ENCODE data around the gene PNPLA7.
"Not testable (repeated sequence)": the region's sequence is repeated elsewhere in the genome, so short reads cannot be mapped to it uniquely, and the experiment has no call there.

Gene PNPLA7

DNA sequence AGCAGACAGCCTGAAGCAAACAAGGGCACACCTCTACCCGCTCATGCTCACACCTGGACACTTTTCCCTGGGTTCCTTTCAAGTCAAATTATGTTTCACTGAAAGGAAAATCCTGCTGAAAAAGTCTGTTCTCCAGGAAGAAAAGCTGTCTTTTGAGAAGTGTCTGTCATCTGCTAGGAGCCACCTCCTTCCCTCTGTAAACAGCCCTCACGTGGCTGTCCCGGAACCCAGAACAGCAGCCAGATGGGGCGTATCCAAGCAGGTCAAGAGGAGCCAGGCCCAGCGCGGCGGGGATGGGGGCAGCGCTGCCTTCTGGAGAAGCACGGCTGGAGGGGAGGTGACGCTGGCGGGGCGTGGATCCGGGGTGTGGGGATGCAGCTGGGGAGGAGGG, at the start of gene PNPLA7:
TSS of gene PNPLA7 (minus strand) at position 172 of the 391 bp plus-strand sequence. CDS start 205 bp downstream, outside the sequence.
- peak; percentile 55 for DNase-seq

DNA sequence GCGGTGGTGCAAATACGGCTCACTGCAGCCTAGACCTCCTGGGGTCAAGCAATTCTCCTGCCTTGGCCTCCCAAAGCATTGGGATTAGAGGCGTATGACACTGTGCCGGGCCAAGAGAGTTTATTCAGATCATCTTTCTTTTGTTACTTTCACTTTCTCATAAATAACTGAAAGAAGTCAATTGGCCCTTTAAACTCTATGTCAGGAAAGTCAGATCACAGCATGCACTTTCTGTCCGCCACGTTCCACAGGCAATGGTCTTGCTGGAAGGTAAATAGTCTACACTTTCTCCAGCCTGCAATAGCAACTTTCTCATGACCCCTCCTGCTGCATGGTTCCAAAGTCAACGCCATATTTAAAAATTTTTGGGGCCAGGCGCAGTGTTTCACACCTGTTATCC, 48.7 kb upstream of the PNPLA7 start:
- DNase-seq = no peak

DNA sequence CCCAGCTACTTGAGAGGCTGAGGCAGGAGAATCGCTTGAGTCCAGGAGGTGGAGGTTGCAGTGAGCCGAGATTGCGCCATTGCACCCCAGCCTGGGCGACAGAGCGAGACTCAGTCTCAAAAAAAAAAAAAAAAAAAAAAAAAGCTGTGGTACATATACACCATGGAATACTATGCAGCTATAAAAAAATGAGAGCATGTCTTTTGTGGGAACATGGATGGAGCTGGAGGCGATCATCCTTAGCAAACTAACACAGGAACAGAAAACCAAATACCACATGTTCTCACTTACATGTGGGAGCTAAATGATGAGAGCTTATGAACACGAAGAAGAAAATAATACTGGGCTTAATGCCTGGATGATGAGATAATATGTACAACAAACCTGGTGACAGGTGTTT, 46.4 kb upstream of the PNPLA7 start:
- DNase-seq = not testable (repeated sequence)

DNA sequence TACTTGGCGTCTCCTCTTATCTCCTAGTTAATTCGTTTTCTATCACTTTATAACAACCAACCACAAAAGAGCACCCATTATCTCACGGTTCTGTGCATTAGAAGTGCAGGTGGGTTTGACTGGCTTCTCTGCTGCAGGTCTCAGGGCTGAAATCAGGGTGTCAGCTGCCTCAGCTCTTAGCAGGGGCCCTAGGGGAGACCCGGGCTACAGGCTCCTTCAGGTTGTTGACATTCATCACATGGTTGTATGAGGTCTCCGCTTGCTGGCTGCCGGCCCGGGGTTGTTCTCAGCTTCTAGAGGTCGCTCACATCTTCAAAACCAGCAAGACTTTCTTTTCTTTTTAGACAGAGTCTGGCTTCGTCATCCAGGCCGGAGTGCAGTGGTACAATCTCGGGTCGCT, 43.0 kb upstream of the PNPLA7 start:
- DNase-seq = no peak

DNA sequence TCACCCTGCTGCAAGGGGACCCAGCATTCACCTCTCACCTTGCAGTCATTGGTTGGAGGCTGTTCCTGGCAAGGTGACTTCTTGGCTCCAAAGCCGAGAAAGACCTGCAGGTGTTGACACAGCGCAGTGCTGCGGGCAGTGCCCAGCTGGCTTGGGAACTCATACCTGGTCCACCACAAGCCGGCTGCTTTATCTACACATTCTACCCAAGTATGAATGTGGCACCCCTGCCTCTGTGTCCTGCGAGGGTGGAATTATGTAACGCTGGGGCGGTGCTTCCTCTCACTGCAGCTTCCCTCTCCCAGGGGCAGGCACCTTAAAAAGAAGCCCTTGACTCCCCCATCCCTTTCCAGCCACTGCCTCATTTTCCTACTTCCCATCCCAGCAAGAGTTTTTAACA, 42.6 kb upstream of the PNPLA7 start:
- peak; percentile 10 for DNase-seq

DNA sequence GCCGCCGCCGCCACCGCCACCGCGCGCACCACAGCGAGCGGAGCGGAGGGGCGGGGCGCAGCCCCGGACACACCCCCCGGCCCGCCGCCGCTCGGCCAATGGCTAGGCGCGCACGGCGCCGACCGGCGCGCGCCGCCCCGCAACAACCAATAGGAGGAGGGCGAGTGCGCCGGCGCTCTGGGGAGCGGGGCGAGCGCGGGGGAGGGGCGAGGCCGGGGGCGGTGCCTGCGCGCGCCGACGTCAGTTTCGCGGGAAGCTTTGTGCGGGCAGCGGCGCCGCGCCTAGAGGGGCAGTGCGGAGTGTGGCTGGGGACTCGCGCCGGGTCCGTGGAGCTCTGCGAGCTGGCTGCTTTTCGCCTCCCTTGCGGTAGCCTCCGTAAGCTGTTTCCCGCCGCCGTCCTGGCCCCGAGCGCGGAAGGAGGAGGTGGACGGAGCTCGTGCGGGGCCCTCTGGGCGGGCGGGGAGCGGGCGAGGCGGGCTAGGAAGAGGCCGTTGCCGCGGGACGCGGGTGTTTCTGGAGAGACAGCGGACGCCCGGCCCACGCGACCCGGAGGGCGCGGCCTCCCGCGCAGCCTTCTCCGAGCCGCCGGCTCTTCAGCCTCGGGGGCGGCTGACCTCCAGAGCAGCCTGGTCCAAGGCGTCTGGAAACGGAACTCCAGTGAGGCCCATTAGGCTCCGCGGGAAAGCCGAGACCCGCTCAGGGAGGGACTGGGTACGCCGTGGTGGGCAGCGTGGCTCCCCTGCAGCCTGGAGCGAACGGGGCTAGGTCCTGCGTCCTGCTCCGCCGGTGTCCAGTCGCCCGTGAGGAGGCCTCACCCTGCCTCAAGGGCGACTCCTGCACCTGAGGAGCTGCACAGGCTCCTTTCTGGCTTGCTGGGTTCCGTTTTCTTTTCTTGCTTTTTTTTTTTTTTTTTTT, 40.5 kb upstream of the PNPLA7 start, which contains the start of gene ZMYND19:
TSS of gene ZMYND19 (minus strand) at position 44 of the 915 bp plus-strand sequence. CDS start 249 bp downstream, outside the sequence.
- peak; percentile 70 for DNase-seq

DNA sequence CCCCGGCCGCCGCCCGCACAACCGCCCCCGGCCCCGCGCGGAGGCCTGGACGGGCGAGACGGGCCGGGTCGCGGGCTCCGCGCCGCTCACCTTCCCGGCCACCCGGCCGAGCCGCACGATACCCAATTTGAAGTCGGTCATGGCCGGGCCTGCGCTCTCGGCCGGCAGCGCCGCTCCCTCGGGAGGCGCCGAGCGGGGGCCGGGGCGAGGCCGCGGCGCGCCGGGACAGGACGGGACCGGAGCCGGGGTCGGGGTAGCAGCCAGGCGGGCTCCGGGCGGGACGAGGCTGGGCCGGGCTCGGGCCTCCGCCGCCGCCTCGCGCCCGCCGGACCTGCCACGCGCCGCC, 39.9 kb upstream of the PNPLA7 start:
- no peak for DNase-seq

DNA sequence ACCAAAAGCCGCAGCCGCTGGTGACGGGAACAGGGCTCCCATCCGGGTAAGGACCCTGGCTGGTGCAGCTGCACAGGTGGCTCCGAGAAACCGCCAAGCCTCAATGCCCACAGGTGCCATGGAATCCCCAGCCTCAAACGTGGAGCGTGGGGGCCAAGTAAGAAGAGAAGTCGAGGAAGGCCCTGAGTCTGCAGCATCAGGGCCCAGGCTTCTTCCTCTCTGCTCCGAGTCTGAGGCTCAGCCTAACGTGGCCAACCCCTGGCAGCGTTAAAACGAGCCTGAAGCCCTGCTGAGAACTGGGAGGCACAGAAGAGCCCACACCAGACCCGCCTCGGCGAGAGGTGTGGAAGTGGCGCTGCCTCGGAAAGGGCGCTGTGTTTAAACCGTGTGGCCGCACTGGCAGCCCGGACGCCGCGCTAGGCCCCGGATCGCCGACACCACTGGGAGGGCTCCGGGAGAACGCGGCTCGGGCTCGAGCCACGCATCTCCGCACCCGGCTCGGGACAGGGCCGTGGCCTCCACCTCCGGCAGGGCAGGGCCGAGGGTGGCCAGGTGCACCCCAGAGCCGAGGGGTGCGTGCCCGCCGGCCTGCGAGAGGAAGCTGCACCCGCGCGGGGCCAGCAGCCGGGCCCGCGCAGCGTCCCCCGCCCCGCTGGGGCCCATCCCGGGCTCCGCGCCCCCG, 39.4 kb upstream of the PNPLA7 start:
- no peak for DNase-seq

DNA sequence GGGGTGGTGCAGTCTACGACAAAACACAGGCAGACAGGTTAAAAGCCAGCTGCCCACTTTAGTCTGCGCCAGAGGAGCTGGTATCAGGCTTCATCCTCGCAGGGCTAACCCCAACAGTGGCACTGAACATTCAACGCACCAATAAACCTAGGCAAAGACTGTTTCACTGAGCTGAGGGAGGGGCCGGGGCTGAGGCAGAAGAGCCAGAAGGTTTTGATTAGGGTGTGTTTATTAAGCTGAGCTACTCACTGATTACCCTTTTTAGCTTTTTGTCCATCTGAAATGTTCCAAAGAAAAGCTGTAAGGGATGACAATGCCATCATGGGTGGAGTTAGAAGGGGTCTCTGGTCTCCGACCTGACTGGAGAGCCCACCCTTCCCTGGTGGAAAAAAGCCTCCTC, 38.7 kb upstream of the PNPLA7 start:
- no peak for DNase-seq

DNA sequence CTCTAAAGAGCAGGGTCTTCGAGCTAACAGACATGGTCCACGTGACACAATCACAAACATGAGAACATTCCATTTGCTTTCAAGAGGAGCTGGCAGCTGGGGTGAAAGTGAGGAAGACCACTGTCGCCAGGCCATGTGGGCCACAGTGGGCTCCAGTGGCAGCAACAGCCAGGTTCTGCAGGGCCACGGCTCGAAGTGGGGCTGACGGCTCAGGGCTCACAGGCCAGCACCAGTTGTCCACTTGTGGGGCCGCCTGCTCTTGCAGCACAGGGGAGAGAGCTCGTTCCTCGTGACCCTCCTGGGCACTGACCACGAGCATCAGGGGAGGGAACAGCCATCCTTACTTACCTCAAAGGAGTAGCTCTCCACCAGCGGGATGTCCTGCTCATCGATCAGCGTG, 38.1 kb upstream of the PNPLA7 start:
- no peak for DNase-seq

DNA sequence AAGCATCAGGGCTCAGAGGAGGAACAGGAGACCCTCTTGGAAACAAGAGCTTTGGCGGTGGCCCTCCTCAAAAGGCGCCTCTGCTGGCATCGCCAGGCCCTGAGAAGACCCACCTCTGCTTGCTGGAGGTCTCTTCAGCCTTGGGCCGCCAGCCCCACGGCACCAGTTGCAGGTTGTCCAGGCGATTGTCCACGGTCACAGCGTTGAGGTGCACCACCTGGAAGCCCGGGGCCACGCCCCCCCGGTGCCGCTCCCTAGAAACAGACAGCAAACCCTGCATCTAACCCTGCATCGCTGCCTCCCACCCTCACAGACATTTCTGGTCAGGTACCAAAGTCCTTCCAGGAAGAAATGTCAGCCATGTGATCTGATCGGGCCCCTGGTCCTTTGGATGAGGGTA, 36.7 kb upstream of the PNPLA7 start:
- no peak for DNase-seq

DNA sequence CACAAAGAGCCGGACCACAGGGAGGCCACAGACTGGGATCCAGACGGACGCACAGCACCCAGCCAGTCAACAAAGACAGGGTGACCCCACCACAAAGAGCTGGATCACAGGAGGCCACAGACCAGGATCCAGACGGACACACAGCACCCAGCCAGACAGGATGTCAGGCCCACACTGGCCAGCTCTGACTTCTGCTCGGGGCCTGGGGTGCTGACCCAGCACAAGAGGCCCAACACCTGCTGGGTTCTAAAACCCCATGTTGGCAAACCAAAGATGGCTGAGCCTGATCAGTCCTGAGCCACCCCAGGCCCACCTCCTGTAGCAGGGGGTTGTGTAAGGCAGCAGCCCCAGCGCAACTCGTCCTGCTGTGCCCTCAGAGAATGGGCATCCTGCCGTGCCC, 33.8 kb upstream of the PNPLA7 start:
- no peak for DNase-seq

DNA sequence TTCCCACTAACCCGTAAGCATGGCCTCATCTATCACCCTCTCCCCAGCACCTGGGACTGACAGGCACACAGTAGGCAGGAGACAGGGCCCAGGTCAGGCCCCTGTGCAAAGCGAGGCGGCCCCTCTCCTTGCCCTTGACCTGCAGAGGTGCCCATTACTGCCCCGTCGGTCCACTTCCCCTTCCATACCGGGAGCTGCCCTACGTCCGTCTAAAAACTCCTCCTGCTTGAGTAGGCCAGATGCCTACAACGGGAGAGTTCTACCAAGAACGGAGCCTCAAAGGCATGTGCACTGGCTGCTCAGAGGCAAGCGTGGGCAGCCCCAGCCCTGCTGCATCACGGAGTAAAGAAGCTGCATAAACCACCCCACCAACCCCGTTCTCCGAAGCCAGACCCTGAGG, 33.1 kb upstream of the PNPLA7 start:
- no peak for DNase-seq

DNA sequence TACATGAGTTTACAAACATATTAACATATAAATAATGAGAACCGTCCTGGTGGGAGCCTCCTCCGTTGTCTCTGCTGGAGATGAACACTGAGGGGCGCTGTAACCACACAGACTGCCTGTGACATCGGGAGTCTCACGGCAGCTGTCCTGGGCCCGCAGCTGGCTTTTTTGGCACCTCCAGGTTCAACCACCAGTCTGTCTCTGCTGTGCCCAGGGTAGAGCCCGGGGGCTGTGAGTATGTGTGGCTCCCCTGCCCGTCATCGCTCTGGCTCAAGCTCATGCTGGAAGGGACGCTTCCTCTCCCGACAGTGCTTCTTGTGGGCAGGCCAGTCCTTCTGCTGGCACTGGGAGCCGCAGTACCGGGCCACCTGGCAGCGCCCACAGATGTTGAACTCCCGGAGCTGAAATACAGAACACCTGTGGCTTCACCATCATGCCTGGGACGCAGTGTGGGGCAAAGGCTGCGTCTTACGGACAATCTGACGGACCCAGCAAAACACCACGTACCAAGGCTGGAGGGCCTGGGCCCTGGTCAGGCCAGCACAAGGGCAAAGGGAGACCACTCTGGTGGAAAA, 32.2 kb upstream of the PNPLA7 start:
- no peak for DNase-seq

DNA sequence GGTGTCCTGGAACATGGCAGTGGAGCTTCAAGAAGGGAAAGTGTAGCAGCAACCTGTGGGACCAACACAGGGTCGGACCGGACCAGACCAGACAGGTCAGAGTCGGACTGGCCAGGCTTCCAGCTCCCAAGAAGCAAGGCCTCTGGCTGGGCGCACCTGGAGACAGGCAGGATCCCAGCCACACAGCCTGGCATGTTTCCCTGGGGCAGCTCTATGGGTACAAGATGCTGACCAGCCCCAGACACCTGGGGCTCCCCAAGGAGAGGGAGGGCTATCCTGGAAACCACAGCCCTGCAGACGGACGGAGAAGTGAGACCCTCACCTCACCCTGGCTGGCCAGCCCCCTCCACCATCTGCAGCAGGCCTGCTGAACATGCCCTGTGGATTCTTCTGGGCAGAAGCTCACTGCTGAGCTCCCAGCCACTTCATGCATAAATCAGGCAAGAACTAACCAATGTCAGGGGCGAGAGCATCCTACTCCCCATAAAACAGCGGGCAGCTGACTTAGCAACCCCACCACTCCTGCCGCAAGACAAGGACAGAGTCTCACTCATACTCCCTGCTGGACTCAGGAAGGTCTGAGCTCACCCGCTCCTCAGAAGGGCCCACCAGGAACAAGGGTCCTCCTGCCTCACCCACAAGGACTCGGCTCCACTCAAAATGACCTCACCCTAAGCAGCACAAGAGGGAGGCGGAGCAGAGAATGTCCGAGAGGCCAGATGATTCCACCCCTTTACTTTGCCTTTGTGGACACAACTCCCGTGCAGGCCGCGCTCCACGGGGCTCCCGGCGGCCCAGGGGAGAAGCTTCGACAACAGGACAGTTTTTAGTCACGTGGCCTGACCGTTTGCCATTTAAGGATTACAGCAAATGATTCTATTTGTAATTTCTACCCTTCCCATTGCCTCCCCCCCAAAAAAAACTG, 31.4 kb upstream of the PNPLA7 start:
- no peak for DNase-seq

DNA sequence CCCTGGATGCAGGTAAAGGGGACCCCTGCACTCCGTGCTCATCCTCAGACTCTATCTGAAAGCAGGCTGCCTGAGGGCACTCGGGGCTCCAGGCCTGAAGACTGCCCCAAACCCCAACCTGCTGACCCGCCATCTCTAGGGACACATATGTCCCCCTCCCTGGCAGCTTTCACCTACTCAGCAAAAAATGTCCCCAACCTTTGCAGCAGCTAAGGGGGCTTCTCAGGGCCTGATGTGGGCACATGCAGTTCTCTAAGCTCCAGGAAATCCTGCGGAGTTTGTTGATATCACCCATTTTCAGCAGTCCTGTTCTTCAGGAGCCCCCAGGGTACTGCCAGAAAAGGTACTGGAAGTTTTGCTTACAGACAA, 30.7 kb upstream of the PNPLA7 start:
- no peak for DNase-seq

DNA sequence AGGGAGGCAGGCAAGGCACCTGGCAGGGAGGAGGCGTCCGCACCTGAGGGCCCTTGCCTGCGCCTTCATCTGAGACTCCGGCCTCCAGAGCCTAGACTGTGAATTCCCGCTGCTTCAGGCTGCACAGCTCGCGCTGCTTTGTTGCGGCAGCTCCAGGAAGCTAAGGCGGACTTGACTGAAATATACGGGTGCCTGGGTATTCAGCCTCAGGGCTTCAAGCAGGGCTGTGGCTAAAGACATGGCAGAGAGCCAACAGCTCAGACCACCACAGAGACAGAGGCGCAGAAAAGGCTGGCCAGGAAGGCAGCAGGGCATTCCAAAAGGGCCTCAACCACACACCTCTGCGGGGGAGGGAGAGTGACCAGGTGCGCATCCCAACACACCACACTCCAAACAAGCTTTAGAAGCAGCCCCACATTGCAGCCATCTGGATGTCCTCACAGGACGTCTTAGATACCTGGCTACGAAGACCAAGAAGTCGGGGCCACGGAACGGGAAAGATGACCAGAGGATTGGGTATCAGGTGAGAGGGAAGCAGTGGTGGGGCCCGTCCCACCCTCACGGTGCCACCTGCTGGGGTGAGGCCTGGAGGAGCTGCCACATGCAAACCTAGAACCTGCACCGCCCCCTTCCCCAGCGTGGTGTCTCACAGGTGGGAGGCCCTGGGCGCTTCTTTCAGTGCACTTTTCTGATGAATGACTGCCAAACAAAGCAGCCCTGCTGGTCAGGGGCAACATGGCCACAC, 30.2 kb upstream of the PNPLA7 start:
- peak; percentile 10 for DNase-seq

DNA sequence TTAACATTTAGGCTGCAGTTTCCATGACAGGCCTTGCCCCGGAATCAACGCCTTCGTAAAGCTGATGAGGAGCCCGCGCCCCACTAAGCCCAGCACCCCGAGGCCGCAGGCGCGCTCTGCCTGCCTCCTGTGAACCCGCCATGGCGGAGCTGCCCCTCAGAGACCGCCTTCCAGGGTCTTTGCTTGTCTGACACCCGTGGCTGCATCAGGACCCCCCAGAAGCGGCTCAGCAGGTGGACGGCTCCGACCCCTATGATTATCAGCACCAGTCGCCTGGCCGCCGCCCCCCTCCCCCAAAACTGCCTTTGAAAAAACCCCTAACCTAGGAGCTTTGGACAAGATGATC, 29.0 kb upstream of the PNPLA7 start:
- DNase-seq = no peak

DNA sequence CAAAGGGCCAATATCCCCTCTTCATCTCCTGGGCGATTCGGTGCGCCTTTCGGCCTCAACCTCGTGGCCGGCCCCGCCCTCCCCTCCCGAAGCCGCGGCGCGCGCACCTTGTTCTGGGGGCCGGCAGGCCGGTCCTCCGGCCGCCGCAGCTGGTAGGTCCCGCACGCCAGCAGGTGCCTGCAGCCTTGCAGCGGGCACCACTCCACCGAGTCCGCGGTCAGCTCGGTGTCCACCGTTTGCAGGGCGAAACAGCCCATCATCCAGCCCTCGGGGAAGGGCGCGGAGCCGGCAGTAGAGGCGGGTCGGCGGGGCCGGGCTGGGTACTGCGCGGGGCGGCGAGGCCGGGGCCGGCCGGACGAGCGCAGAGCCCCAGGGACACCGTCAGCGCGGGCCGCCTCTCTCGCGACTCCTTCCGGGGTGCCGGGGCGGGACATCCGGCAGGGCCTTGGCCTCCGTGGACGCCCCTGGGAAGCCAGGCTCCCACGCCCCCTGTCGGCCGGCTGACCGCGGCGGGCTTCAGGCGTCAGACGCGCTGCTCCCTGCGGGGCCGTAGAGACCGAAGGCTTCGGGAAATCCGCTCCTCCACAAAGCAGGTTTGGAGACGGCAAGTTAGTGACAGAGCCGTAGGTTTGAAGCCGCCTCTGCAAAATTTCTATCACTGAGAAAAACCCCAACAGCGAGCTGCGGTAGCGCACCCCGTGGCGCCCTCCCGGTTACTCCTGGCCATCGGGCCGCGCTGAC, 28.5 kb upstream of the PNPLA7 start, which contains the start of gene DPH7:
TSS of gene DPH7 (minus strand) at position 408 of the 741 bp plus-strand sequence. CDS start at position 260, 148 bp downstream.
- peak; percentile 85 for DNase-seq

DNA sequence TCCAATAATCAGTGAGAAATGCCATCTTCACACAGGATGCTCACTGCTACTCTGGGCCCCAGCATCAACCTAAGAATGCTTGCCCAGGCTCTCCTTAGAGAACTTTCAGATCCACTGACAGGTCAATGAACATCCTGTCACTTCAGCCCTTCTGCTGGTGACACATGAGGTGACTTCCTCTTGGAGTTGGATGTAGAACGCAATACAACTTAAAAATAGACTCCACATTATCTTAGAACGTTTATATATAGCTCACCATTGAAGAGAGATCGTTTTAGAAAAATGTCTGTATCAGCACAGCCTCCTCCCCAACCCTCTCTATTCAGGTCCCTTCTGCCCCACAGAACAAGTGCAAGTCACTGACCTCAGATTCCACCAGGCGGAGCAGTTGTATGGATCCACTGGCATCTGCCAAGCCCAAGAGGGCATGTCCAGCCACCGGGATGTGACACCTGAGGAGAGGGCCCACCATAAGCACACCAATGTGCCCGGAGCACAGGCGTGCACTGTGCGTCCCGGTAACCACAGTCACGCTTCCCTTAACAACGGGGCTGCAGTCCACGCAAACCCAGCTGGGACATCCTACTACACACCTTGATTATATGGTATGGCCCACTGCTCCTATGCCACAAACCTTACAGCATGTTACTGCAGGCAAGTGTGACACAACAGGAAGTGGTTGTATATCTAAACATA, 25.7 kb upstream of the PNPLA7 start:
- peak; percentile 30 for DNase-seq

DNA sequence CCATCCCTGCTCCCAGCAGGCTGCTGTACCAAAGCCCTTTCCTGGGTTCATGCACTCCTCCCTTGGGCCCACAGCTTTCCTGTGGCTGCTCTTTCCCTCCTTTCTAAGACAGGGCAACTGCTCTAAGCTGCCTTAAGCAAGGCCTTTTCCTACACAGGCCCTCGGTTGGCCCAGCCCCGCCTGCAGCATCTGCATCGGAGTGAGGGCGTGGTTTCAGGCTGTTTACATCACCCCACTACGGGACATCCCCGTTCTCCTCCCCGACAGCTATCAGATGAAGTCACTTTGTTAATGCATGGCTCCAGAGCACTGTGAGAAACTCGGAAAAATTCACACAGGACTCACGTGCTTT, 25.1 kb upstream of the PNPLA7 start:
- DNase-seq = no peak

Measured in MV-4-11 (cell line).